Testis (tissue), 3 donors: ENCODE results near the gene C6orf163. TPM values are rescaled to one million over a fixed set of nuclear protein-coding genes. Genes with fewer than 3 reads are reported as not detected.

Experiments
- DNase-seq: peaks from one replicate; pipeline ENCODE4 v3.0.0-alpha.2; 2019
- H3K27ac ChIP-seq, 2 donors: fragments of 200-600 bp; sonication (generic); one replicate each; pipeline ENCODE4 v1.5.1; 2019
- H3K27me3 ChIP-seq: fragments of 200-600 bp; sonication (generic); one replicate; pipeline ENCODE4 v1.5.1; 2019
- H3K36me3 ChIP-seq: fragments of 200-600 bp; sonication (generic); one replicate; pipeline ENCODE4 v1.5.1; 2017; ENCODE audit warnings: low read depth; ENCODE audit errors: missing control alignments
- H3K4me1 ChIP-seq: fragments of 200-600 bp; sonication (generic); one replicate; pipeline ENCODE4 v1.5.1; 2019
- H3K4me3 ChIP-seq, 2 donors: fragments of 200-600 bp; sonication (generic); one replicate each; pipeline ENCODE4 v1.5.1; 2017 to 2019
- H3K9me3 ChIP-seq: fragments of 200-600 bp; sonication (generic); one replicate; pipeline ENCODE4 v1.5.1; 2017
- CTCF ChIP-seq, 3 experiments: fragments of 450-650 bp in 2 of 3; fragments of 200-600 bp in 1 of 3; sonication (generic) in 1 of 3; IDR thresholded peaks; one replicate each; pipeline ENCODE4 v1.5.1; 2016 to 2019; ENCODE audit warnings: antibody characterized with exemption in 3 of 3, mild to moderate bottlenecking in 2 of 3, moderate library complexity in 1 of 3
- POLR2A ChIP-seq: fragments of 450-650 bp; IDR thresholded peaks from one replicate; pipeline ENCODE4 v1.6.1; 2017; ENCODE audit warnings: antibody characterized with exemption, mild to moderate bottlenecking, moderate library complexity
- WGBS, 2 donors: methylation state at CpG; one replicate each; pipeline ENCODE4 v1.1.5; 2018; 5-methylcytosine and 5-hydroxymethylcytosine counted together
- intact Hi-C: fragments of 100-400 bp; cut with DNase I; formaldehyde crosslinking; loops from one replicate; pipeline ENCODE4 v1.15.1; 2023; ENCODE audit warnings: low total_unique reads
- polyA plus RNA-seq: library from polyadenylated mRNA; stranded (reverse); fragments of 350-450 nt; fragmentation: Illumina TruSeq; extraction: RNeasy Lipid Tissue Mini Kit (QIAGEN cat#74804); gene quantifications from one replicate; pipeline ENCODE4 v1.2.3, GENCODE V29; 2014; ENCODE audit warnings: low read depth, low replicate concordance; ENCODE audit not compliant: insufficient read depth
- total RNA-seq, 2 donors: library from RNA; depleted of rRNA; stranded (reverse); fragments of >200 nt; gene quantifications; one replicate each; pipeline ENCODE4 v1.2.3, GENCODE V29; 2016

Gene C6orf163
- total and polyA plus RNA-seq, 3 donors from 2014 or later: 10.1 to 17.4 (median 12.5) TPM

- no peaks in the 10 kb centered on the region for H3K9me3 ChIP-seq
- no peak overlapping the region for H3K27ac ChIP-seq
- TF ChIP-seq POLR2A: no peak
- TF ChIP-seq CTCF (IDR thresholded peaks at IDR 0.05): no peak
- DNase-seq: no peak
- H3K36me3 ChIP-seq: no peaks in the 10 kb centered on the region
- no peaks in the 10 kb centered on the region for H3K4me1 ChIP-seq
- 94% methylated on average over 2 of the region's 2 CpGs for WGBS, 2 donors
- no peak overlapping the region for H3K4me3 ChIP-seq
- intact Hi-C loops: no loop called here
- H3K27me3 ChIP-seq: no peaks in the 10 kb centered on the region
Observed at GRCh38 chr6:87375315-87375714, 30.7 kb downstream of the C6orf163 start.

GRCh38 chr6:87376643-87377042 is 32.0 kb downstream of the C6orf163 start:
- TF ChIP-seq CTCF (IDR thresholded peaks at IDR 0.05) (no peak), POLR2A (no peak)
- Histone ChIP-seq H3K9me3 (no peaks in the 10 kb centered on the region), H3K36me3 (no peaks in the 10 kb centered on the region), H3K4me3 (no peak overlapping the region), H3K27me3 (no peaks in the 10 kb centered on the region), H3K4me1 (no peaks in the 10 kb centered on the region), H3K27ac (no peak overlapping the region)
- intact Hi-C loops: no loop called here
- 90 to 93% methylated on average over 2 of the region's 2 CpGs for WGBS, 2 donors
- DNase-seq: no peak

- no peak for DNase-seq
- intact Hi-C loops: no loop called here
- H3K36me3 ChIP-seq: no peaks in the 10 kb centered on the region
- no peak overlapping the region for H3K27ac ChIP-seq
- H3K4me3 ChIP-seq: no peak overlapping the region
- H3K9me3 ChIP-seq: no peaks in the 10 kb centered on the region
- H3K27me3 ChIP-seq: no peaks in the 10 kb centered on the region
- H3K4me1 ChIP-seq: no peaks in the 10 kb centered on the region
- 84 to 88% methylated on average over 4 of the region's 4 CpGs for WGBS, 2 donors
- TF ChIP-seq POLR2A: no peak
- no peak for TF ChIP-seq CTCF (IDR thresholded peaks at IDR 0.05)
Observed at GRCh38 chr6:87378947-87379346, 34.3 kb downstream of the C6orf163 start.

- Histone ChIP-seq H3K27me3 (no peaks in the 10 kb centered on the region), H3K27ac (no peak overlapping the region), H3K36me3 (no peaks in the 10 kb centered on the region), H3K4me1 (no peaks in the 10 kb centered on the region), H3K4me3 (no peak overlapping the region), H3K9me3 (no peaks in the 10 kb centered on the region)
- TF ChIP-seq CTCF (IDR thresholded peaks at IDR 0.05) (no peak), POLR2A (no peak)
- no peak for DNase-seq
- intact Hi-C loops: no loop called here
- WGBS, 2 donors: 81 to 90% methylated on average over 5 of the region's 5 CpGs
Observed at GRCh38 chr6:87382861-87383260, 38.2 kb downstream of the C6orf163 start.

GRCh38 chr6:87384038-87384437 is 39.4 kb downstream of the C6orf163 start:
- TF ChIP-seq POLR2A: no peak
- TF ChIP-seq CTCF (IDR thresholded peaks at IDR 0.05): no peak
- WGBS, 2 donors: 60 to 68% methylated on average over 1 of the region's 1 CpG
- intact Hi-C loops: no loop called here

More at GRCh38 chr6:87384038-87384437, 39.4 kb downstream of the C6orf163 start:
- Histone ChIP-seq H3K9me3 (no peaks in the 10 kb centered on the region), H3K36me3 (no peaks in the 10 kb centered on the region), H3K27ac (no peak overlapping the region), H3K4me3 (no peak overlapping the region), H3K27me3 (no peaks in the 10 kb centered on the region), H3K4me1 (no peaks in the 10 kb centered on the region)
- DNase-seq: no peak
